Left ventricle myocardium inferior (tissue), 1 donor: ENCODE results near the gene ASCC1. TPM values are rescaled to one million over a fixed set of nuclear protein-coding genes. Genes with fewer than 3 reads are reported as not detected.
"Not testable (repeated sequence)": the region's sequence is repeated elsewhere in the genome, so short reads cannot be mapped to it uniquely, and the experiment has no call there.

ENCODE experiments used
- DNase-seq: peaks from one replicate; pipeline ENCODE4 v3.0.0-alpha.2; 2020
- H3K27ac ChIP-seq: fragments of 200-600 bp; replicated peaks from 2 replicates; pipeline ENCODE4 v1.8.0; 2021
- H3K27me3 ChIP-seq: fragments of 200-600 bp; 2 replicates; pipeline ENCODE4 v1.8.0; 2021; ENCODE audit warnings: low read depth
- H3K36me3 ChIP-seq: fragments of 200-600 bp; 2 replicates; pipeline ENCODE4 v1.8.0; 2021
- H3K4me1 ChIP-seq: fragments of 200-600 bp; 2 replicates; pipeline ENCODE4 v1.8.0; 2021
- H3K4me3 ChIP-seq: fragments of 200-600 bp; 2 replicates; pipeline ENCODE4 v1.8.0; 2021; ENCODE audit warnings: mild to moderate bottlenecking, moderate library complexity
- H3K9me3 ChIP-seq: fragments of 200-600 bp; replicated peaks from 2 replicates; pipeline ENCODE4 v1.8.0; 2021
- CTCF ChIP-seq: fragments of 200-600 bp; IDR thresholded peaks from 2 replicates; pipeline ENCODE4 v1.8.0; 2021; ENCODE audit warnings: antibody characterized with exemption, mild to moderate bottlenecking, borderline replicate concordance
- intact Hi-C: fragments of 100-400 bp; cut with micrococcal nuclease; formaldehyde crosslinking; loops from one replicate; pipeline ENCODE4 v1.11.0; 2022
- total RNA-seq: library from RNA; stranded (reverse); fragmentation: NEBNext Ultra II Directional; extraction: Animal tissue kit (Norgen Biotek cat#: 25700); gene quantifications from one replicate; pipeline ENCODE4 v1.2.1, GENCODE V29; 2021
- donor health status: DM: no; HTN: yes; CAD: no; lungs with severe emphysema.

Gene ASCC1
- total RNA-seq, 1 donor from 2014 or later, result 37.0 TPM

GRCh38 chr10:72109636-72110157, 106.4 kb downstream of the ASCC1 start:
- Histone ChIP-seq H3K4me1 (peaks cover 67% of the 10 kb centered on the region), H3K27ac (peak overlapping the region; percentile 78), H3K4me3 (no peak overlapping the region), H3K9me3 (no peaks in the 10 kb centered on the region), H3K36me3 (no peaks in the 10 kb centered on the region), H3K27me3 (no peaks in the 10 kb centered on the region)
- intact Hi-C loops, result no loop called here
- DNase-seq, result no peak
- TF ChIP-seq CTCF, result no peak

DNA sequence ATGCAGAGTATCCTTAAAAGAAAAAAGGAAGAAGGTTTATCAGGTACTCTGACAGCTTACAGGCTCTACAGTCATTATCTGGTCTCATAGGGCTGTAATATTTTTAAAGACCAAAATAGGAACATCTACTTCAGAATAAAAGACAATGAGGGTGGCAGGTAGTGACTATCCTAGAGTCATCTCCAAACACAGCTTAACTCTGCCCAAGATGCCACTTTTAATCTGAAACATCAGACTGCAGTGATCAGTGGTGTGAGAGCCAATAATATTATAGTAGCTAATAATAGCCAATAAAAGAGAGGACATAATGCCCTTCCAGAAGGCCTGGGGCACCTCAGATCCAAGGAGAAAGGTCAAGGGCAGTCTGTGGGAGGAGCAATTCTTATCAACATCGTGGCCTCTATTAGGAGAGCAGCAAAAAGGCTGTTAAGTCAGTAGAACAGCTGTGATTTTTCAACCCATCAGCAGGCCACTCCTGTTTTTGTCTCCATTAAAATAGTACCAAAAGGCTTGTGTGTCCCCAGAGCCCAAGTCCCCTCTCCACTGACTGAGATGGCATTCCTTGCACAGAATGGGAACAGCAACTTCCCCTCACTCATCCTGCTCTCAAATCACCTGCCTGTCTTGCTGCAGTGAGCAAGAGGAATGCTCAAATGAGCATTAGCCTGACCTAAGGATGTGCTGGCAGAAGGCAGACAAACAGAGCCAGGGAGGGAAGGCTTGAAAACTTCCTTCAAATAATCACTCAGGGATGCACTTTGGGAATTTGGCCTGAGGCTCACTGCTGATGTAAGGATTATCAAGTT, 107.0 kb downstream of the ASCC1 start:
- no peak for TF ChIP-seq CTCF
- Histone ChIP-seq H3K27ac (peak overlapping the region; percentile 78), H3K27me3 (no peaks in the 10 kb centered on the region), H3K4me1 (peaks cover 70% of the 10 kb centered on the region), H3K36me3 (no peaks in the 10 kb centered on the region), H3K9me3 (no peaks in the 10 kb centered on the region), H3K4me3 (no peak overlapping the region)
- intact Hi-C loops, result no loop called here
- no peak for DNase-seq

DNA sequence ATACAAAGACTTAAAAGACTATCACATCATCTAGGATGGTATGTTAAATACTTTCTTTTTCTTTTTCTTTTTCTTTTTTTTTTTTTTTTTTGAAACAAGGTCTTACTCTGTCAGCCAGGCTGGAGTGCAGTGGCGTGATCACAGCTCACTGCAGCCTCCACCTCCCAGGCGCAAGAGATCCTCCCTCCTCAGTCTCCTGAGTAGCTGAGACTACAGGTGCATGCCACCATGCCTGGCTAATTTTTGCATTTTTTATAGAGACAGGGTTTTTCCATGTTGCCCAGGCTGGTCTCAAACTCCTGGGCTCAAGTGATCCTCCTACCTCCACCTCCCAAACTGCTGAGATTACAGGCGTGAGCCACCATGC, 108.1 kb downstream of the ASCC1 start:
- H3K36me3 ChIP-seq, H3K27me3 ChIP-seq, intact Hi-C loops, H3K9me3 ChIP-seq, H3K4me3 ChIP-seq, DNase-seq: not testable (repeated sequence)
- peak overlapping the region; percentile 78 for H3K27ac ChIP-seq
- H3K4me1 ChIP-seq, result peaks cover 63% of the 10 kb centered on the region

GRCh38 chr10:72107325-72108003, 108.6 kb downstream of the ASCC1 start:
- Histone ChIP-seq H3K27me3 (no peaks in the 10 kb centered on the region), H3K9me3 (no peaks in the 10 kb centered on the region), H3K36me3 (peaks cover 5% of the 10 kb centered on the region), H3K4me1 (peaks cover 62% of the 10 kb centered on the region), H3K4me3 (no peak overlapping the region), H3K27ac (peak overlapping the region; percentile 78)
- no peak for TF ChIP-seq CTCF
- DNase-seq, result no peak
- intact Hi-C loops, result no loop called here

- H3K9me3 ChIP-seq, result no peaks in the 10 kb centered on the region
- TF ChIP-seq CTCF, result no peak
- no peak for DNase-seq
- peaks cover 10% of the 10 kb centered on the region for H3K36me3 ChIP-seq
- peaks cover 62% of the 10 kb centered on the region for H3K4me1 ChIP-seq
- no peaks in the 10 kb centered on the region for H3K27me3 ChIP-seq
- intact Hi-C loops, result no loop called here
- H3K4me3 ChIP-seq, result no peak overlapping the region
- H3K27ac ChIP-seq, result peak overlapping the region; percentile 78
Measured at GRCh38 chr10:72106896-72107295, 109.2 kb downstream of the ASCC1 start.
